ENCODE results near the gene JSRP1. TPM values are rescaled to one million over a fixed set of nuclear protein-coding genes. Genes with fewer than 3 reads are reported as not detected.

The JSRP1 gene
- total and polyA plus RNA-seq, 2 of the 8 experiments (the other 6 are each of a cell fraction or from before 2014, with no cell fraction given), result 0.24 to 0.56 TPM

DNA sequence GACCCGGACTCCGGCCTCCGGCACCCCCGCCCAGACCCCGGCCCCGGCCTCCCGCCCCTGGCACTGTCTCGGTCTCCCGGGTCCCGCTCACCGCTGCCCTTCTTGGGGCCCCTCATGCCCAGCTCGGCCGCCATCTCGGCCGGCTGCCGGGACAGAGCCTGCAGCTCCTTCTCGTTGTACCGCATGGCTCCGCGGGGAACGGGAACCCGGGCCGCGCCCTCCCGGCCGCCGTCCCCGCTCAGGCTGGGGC is 20.2 kb downstream of the JSRP1 start (continued):
- TF ChIP-seq TAF1 (IDR thresholded peaks at IDR 0.05; ENCODE audit: low read depth, low read length) (no peak; the same call in 1 of the 2 replicates), CEBPB (IDR thresholded peaks at IDR 0.05; ENCODE audit: low read depth, low read length) (no peak), MAFK (IDR thresholded peaks at IDR 0.05; ENCODE audit: low read depth, low read length) (no peak), YY1 (IDR thresholded peaks at IDR 0.05; ENCODE audit: low read depth, low read length) (peak; percentile 75), SP1 (IDR thresholded peaks at IDR 0.05; ENCODE audit: low read depth, low read length) (0 out of 2 replicates have a peak, but pooled peaks have one; percentile 28), PHF8 (conservative IDR thresholded peaks at IDR 0.05; ENCODE audit: low read depth, low read length) (peak; percentile 60), RFX5 (IDR thresholded peaks at IDR 0.05; ENCODE audit: borderline replicate concordance, low read depth, low read length) (no peak), TAF7 (optimal IDR thresholded peaks at IDR 0.05; ENCODE audit: borderline replicate concordance, low read depth, low read length) (peak; percentile 66), TCF12 (IDR thresholded peaks at IDR 0.05; ENCODE audit: low read depth, low read length) (no peak), RXRA (IDR thresholded peaks at IDR 0.05; ENCODE audit: insufficient read depth, low read depth, low read length) (no peak), HDAC2 (IDR thresholded peaks at IDR 0.05; ENCODE audit: borderline replicate concordance in 1 of 2, low read depth in 2 of 2, low read length in 2 of 2) (no peak; a peak in 1 of 4 replicates), TBP (IDR thresholded peaks at IDR 0.05; ENCODE audit: low read depth, low read length) (no peak), SIX5 (IDR thresholded peaks at IDR 0.05; ENCODE audit: low read depth, low read length) (no peak), CTBP2 (IDR thresholded peaks at IDR 0.05; ENCODE audit: borderline replicate concordance, insufficient read depth, insufficient read length, low read length) (no peak), NRF1 (IDR thresholded peaks at IDR 0.05; ENCODE audit: low read depth, low read length) (no peak), GABPA (IDR thresholded peaks at IDR 0.05; ENCODE audit: borderline replicate concordance, insufficient read depth, low read length) (no peak), ASH2L (IDR thresholded peaks at IDR 0.05; ENCODE audit: low read length) (no peak), POLR2A (IDR thresholded peaks at IDR 0.05; ENCODE audit: control extremely low read depth in 1 of 2, low read depth in 2 of 2, low read length in 2 of 2) (no peak; a peak in 1 of 3 replicates)
- TF ChIP-seq, protein P1, sequence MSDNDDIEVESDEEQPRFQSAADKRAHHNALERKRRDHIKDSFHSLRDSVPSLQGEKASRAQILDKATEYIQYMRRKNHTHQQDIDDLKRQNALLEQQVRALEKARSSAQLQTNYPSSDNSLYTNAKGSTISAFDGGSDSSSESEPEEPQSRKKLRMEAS (IDR thresholded peaks at IDR 0.05), result no peak; the same call in 1 of the 2 replicates
- TF ChIP-seq, protein P2, sequence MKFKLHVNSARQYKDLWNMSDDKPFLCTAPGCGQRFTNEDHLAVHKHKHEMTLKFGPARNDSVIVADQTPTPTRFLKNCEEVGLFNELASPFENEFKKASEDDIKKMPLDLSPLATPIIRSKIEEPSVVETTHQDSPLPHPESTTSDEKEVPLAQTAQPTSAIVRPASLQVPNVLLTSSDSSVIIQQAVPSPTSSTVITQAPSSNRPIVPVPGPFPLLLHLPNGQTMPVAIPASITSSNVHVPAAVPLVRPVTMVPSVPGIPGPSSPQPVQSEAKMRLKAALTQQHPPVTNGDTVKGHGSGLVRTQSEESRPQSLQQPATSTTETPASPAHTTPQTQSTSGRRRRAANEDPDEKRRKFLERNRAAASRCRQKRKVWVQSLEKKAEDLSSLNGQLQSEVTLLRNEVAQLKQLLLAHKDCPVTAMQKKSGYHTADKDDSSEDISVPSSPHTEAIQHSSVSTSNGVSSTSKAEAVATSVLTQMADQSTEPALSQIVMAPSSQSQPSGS (IDR thresholded peaks at IDR 0.05; ENCODE audit: low read length), result no peak
